ENCODE data around the gene EPPIN. TPM values are rescaled to one million over a fixed set of nuclear protein-coding genes. Genes with fewer than 3 reads are reported as not detected.

EPPIN gene
- total and polyA plus RNA-seq, 2 of the 8 experiments (the other 6 are each of a cell fraction or from before 2014, with no cell fraction given) = 0.06 TPM; not detected in 1

DNA sequence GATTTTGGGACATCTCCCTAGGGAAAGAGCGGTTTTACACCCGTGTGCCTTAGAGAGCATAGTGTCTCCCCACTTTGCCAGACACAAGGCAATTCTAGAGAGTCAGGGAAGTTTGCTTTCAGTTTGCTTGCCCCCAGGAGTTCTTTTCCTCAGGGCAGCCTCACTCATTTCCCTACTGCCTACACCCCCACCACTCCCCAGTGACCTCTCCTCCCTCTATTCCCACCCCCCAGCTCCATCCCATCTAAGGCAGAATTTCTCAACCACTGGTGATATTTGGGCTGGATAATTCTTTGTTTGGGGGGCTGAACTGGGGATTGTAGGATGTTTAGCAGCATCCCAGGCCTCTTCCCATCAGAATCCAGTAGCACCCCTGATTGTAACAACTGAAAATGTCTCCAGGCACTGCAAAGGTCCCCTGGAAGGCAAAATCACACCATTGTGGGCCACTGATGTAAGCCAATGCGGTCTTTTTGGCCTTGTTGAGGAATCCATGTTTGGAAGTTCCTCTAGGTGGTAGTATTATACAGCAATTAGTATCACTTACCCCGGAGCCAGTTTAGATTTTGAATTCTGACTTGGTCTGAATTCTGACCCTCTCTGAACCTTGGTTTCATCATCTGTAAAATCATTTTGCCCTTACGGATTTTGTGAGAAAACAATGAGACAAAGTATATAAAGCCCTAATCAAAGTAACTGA, 1.3 kb downstream of the EPPIN start:
- H3K9me3 ChIP-seq (ENCODE audit: insufficient read depth in 2 of 2, low read depth in 1 of 2, low read length in 1 of 2) = no peaks in the 10 kb centered on the region
- H2BK5ac ChIP-seq (ENCODE audit: low read depth, low read length) = no peak overlapping the region

More for the DNA sequence above, 1.3 kb downstream of the EPPIN start:
- Histone ChIP-seq H4K8ac (ENCODE audit: extremely low read depth, insufficient read depth, low read length) (no peak overlapping the region), H2BK15ac (ENCODE audit: low read length) (no peak overlapping the region), H3K27me3 (replicated peaks in 1 of 4; ENCODE audit: control insufficient read depth in 3 of 4, extremely low read depth in 1 of 4, insufficient read depth in 3 of 4, low read length in 3 of 4) (no peaks in the 10 kb centered on the region), H3K23me2 (ENCODE audit: low read depth, low read length) (peaks cover 4% of the 10 kb centered on the region; the same call in 1 of the 2 replicates), H3K36me3 (ENCODE audit: control insufficient read depth in 2 of 4, insufficient read depth in 4 of 4, low read length in 3 of 4) (no peaks in the 10 kb centered on the region), H2AK5ac (ENCODE audit: low read depth, low read length) (no peak overlapping the region), H4K5ac (ENCODE audit: insufficient read length, low read depth, low read length) (no peak overlapping the region), H4K91ac (replicated peaks; ENCODE audit: insufficient read length, low read length) (no peak overlapping the region), H4K20me1 (replicated peaks in 1 of 2; ENCODE audit: control insufficient read depth in 1 of 2, insufficient read depth in 2 of 2, low read length in 2 of 2) (no peaks in the 10 kb centered on the region), H3K56ac (replicated peaks; ENCODE audit: insufficient read length, low read depth, low read length) (no peak overlapping the region), H3K4me3 (ENCODE audit: extremely low read depth in 1 of 4, insufficient read depth in 2 of 4, low read depth in 3 of 4, low read length in 4 of 4) (no peak overlapping the region), H3K27ac (ENCODE audit: low read depth, low read length) (no peak overlapping the region), H3K4me1 (replicated peaks in 1 of 4; ENCODE audit: control insufficient read depth in 3 of 4, insufficient read depth in 4 of 4, low read length in 3 of 4) (peaks cover 0 to 5% (median 0%) of the 10 kb centered on the region in 4 experiments; a peak in 1 of 7 replicates), H2BK20ac (ENCODE audit: low read length) (no peak overlapping the region), H3K4me2 (ENCODE audit: insufficient read depth in 1 of 2, low read depth in 2 of 2, low read length in 2 of 2) (no peak overlapping the region), H2BK12ac (ENCODE audit: low read depth, low read length) (0 out of 2 replicates have a peak overlapping the region, but pooled peaks have one; percentile 4), H3K9ac (replicated peaks in 1 of 4; ENCODE audit: extremely low read depth in 1 of 4, low read depth in 3 of 4, low read length in 3 of 4) (no peak overlapping the region), H3K14ac (ENCODE audit: insufficient read length) (no peak overlapping the region), H3K18ac (ENCODE audit: extremely low read depth, low read length) (no peak overlapping the region), H2BK120ac (replicated peaks; ENCODE audit: low read depth, low read length) (no peak overlapping the region), H3K79me1 (ENCODE audit: low read depth, low read length) (no peaks in the 10 kb centered on the region), H3K23ac (ENCODE audit: insufficient read length) (no peak overlapping the region), H3K79me2 (ENCODE audit: control insufficient read depth in 1 of 2, insufficient read depth in 2 of 2, low read length in 2 of 2) (no peaks in the 10 kb centered on the region), H3K4ac (replicated peaks; ENCODE audit: insufficient read length, low read depth, low read length) (no peak overlapping the region), H2AFZ (ENCODE audit: low read length) (peak overlapping the region; percentile 63)
- DNase-seq (ENCODE audit: low read depth in 1 of 2, low spot score in 2 of 2) = peak in 1 of 2 experiments; percentile 47
- ChIA-PET CTCF (ENCODE audit: partially characterized antibody) (interaction anchor here (0.6 to 2.3 kb wide), 12 partner anchors 9 to 253 kb away, joined by 3 to 54 read pairs (median 4); no protein-coding TSS in a partner anchor), POLR2A (ENCODE audit: partially characterized antibody) (interaction anchor here (0.8 to 1.7 kb wide), 2 partner anchors 15 to 226 kb away, joined by 3 to 8 read pairs; no protein-coding TSS in a partner anchor)
- FAIRE-seq = peak; percentile 85
- 44% methylated on average over 5 of the region's 5 CpGs; no CpG with 5 or more reads in 1 of the 2 experiments for WGBS, 2 experiments (ENCODE audit: extremely low coverage in 1 of 2, insufficient coverage in 1 of 2, insufficient read length in 1 of 2, insufficient replicate concordance in 2 of 2, low coverage in 1 of 2, low lambda C conversion rate in 2 of 2, missing lambda C conversion rate in 1 of 2)
- TF ChIP-seq GTF2F1 (IDR thresholded peaks at IDR 0.05; ENCODE audit: borderline replicate concordance, low read depth, low read length) = no peak
- TF ChIP-seq TAF1 (IDR thresholded peaks at IDR 0.05; ENCODE audit: low read depth, low read length) = no peak
- TF ChIP-seq NANOG (IDR thresholded peaks at IDR 0.05; ENCODE audit: insufficient read depth, low read depth, low read length, poor library complexity, severe bottlenecking) = no peak
- peak; percentile 90 to 93 for TF ChIP-seq RAD21 (IDR thresholded peaks at IDR 0.05 in 1 of 2, conservative IDR thresholded peaks at IDR 0.05 in 1 of 2; ENCODE audit: low read depth in 2 of 2, low read length in 2 of 2)
- no peak for TF ChIP-seq SIX5 (IDR thresholded peaks at IDR 0.05; ENCODE audit: low read depth, low read length)
- TF ChIP-seq, protein P1, sequence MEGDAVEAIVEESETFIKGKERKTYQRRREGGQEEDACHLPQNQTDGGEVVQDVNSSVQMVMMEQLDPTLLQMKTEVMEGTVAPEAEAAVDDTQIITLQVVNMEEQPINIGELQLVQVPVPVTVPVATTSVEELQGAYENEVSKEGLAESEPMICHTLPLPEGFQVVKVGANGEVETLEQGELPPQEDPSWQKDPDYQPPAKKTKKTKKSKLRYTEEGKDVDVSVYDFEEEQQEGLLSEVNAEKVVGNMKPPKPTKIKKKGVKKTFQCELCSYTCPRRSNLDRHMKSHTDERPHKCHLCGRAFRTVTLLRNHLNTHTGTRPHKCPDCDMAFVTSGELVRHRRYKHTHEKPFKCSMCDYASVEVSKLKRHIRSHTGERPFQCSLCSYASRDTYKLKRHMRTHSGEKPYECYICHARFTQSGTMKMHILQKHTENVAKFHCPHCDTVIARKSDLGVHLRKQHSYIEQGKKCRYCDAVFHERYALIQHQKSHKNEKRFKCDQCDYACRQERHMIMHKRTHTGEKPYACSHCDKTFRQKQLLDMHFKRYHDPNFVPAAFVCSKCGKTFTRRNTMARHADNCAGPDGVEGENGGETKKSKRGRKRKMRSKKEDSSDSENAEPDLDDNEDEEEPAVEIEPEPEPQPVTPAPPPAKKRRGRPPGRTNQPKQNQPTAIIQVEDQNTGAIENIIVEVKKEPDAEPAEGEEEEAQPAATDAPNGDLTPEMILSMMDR (IDR thresholded peaks at IDR 0.05; ENCODE audit: control extremely low read depth in 1 of 3, insufficient read depth in 1 of 3, low read depth in 1 of 3, low read length in 3 of 3) = peak in 2 of 3 experiments; percentile 62 to 63; a peak in 3 of 4 replicates
- no peak for TF ChIP-seq HDAC2 (IDR thresholded peaks at IDR 0.05; ENCODE audit: borderline replicate concordance in 1 of 2, low read depth in 2 of 2, low read length in 2 of 2)
- no peak for TF ChIP-seq SIN3A (conservative IDR thresholded peaks at IDR 0.05 in 1 of 2, IDR thresholded peaks at IDR 0.05 in 1 of 2; ENCODE audit: low read depth in 1 of 2, low read length in 2 of 2)
